Activated gamma-delta T cell treated with anti-CD3 and anti-CD28 coated beads, Interleukin-2, amount 50 U/mL, for 16 hours (primary cell): Measurements from ENCODE around the gene ZBTB39.
"Not testable (repeated sequence)": the region's sequence is repeated elsewhere in the genome, so short reads cannot be mapped to it uniquely, and the experiment has no call there.

Source experiments
- DNase-seq: peaks from one replicate; pipeline ENCODE4 v3.0.0-alpha.2; 2020; ENCODE audit warnings: low read depth

ZBTB39 gene

GRCh38 chr12:57000393-57000792, 6.0 kb downstream of the ZBTB39 start:
- no peak for DNase-seq

- no peak for DNase-seq
These were observed 6.9 kb downstream of the ZBTB39 start for GRCh38 chr12:56999456-56999855.

GRCh38 chr12:56998981-56999380, 7.4 kb downstream of the ZBTB39 start:
- no peak for DNase-seq

- no peak for DNase-seq
These were observed 8.0 kb downstream of the ZBTB39 start for GRCh38 chr12:56998316-56998715.

GRCh38 chr12:56996793-56997545, 9.4 kb downstream of the ZBTB39 start:
- no peak for DNase-seq

GRCh38 chr12:56995930-56996496, 10.3 kb downstream of the ZBTB39 start:
- no peak for DNase-seq

- DNase-seq, result no peak
These were observed 11.0 kb downstream of the ZBTB39 start for GRCh38 chr12:56995201-56995929.

GRCh38 chr12:56994231-56994746, 12.1 kb downstream of the ZBTB39 start:
- no peak for DNase-seq

- no peak for DNase-seq
These were observed 13.0 kb downstream of the ZBTB39 start for GRCh38 chr12:56993346-56993745.

- no peak for DNase-seq
These were observed 14.8 kb downstream of the ZBTB39 start for GRCh38 chr12:56991319-56992246.

GRCh38 chr12:56990648-56991318, 15.6 kb downstream of the ZBTB39 start:
- DNase-seq, result no peak

GRCh38 chr12:56989861-56990610, 16.3 kb downstream of the ZBTB39 start:
- DNase-seq, result no peak

- no peak for DNase-seq
These were observed 18.1 kb downstream of the ZBTB39 start for GRCh38 chr12:56988207-56988739.

- DNase-seq, result peak; percentile 62
These were observed 18.7 kb downstream of the ZBTB39 start for GRCh38 chr12:56987551-56988053.

- DNase-seq, result no peak
These were observed 19.3 kb downstream of the ZBTB39 start for GRCh38 chr12:56987011-56987410.

GRCh38 chr12:56985714-56986113, 20.6 kb downstream of the ZBTB39 start:
- DNase-seq, result not testable (repeated sequence)

- no peak for DNase-seq
These were observed 23.0 kb downstream of the ZBTB39 start for GRCh38 chr12:56983386-56983785.

- not testable (repeated sequence) for DNase-seq
These were observed 23.6 kb downstream of the ZBTB39 start for GRCh38 chr12:56982578-56983236.

GRCh38 chr12:56980941-56981530, 25.3 kb downstream of the ZBTB39 start:
- no peak for DNase-seq
